ENCODE results near the gene FAM184A. TPM values are rescaled to one million over a fixed set of nuclear protein-coding genes. Genes with fewer than 3 reads are reported as not detected.

The FAM184A gene
- total RNA-seq, 1 experiment from 2014 or later, result 13.3 TPM

- CTCF ChIA-PET, result interaction anchor here (1.3 kb wide), 1 partner anchor 157 kb away, joined by 4 read pairs; no protein-coding TSS in a partner anchor
- Mint-ChIP-seq H3K27ac (no peak overlapping the region), H3K9me3 (peaks cover 18% of the 10 kb centered on the region), H3K4me1 (no peaks in the 10 kb centered on the region), H3K27me3 (ENCODE audit: low read depth) (no peaks in the 10 kb centered on the region), H3K4me3 (no peak overlapping the region), H3K36me3 (no peaks in the 10 kb centered on the region; the same call in 1 of the 2 replicates)
- DNase-seq (ENCODE audit: low spot score) (no peak), ATAC-seq (no peak)
- TF ChIP-seq ZNF512 (CRISPR knock-in tag; IDR thresholded peaks at IDR 0.05; ENCODE audit: borderline replicate concordance) (no peak), NFE2L1 (CRISPR knock-in tag; IDR thresholded peaks at IDR 0.05) (no peak), EMX1 (CRISPR knock-in tag; IDR thresholded peaks at IDR 0.05) (no peak), SMAD3 (CRISPR knock-in tag; IDR thresholded peaks at IDR 0.05; ENCODE audit: borderline replicate concordance) (no peak), AFF4 (CRISPR knock-in tag; IDR thresholded peaks at IDR 0.05; ENCODE audit: borderline replicate concordance) (no peak), GTF2I (CRISPR knock-in tag; conservative IDR thresholded peaks at IDR 0.05) (no peak)
- TF ChIP-seq, protein P1, sequence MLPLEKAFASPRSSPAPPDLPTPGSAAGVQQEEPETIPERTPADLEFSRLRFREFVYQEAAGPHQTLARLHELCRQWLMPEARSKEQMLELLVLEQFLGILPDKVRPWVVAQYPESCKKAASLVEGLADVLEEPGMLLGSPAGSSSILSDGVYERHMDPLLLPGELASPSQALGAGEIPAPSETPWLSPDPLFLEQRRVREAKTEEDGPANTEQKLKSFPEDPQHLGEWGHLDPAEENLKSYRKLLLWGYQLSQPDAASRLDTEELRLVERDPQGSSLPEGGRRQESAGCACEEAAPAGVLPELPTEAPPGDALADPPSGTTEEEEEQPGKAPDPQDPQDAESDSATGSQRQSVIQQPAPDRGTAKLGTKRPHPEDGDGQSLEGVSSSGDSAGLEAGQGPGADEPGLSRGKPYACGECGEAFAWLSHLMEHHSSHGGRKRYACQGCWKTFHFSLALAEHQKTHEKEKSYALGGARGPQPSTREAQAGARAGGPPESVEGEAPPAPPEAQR (CRISPR knock-in tag; IDR thresholded peaks at IDR 0.05), result no peak
- TF ChIP-seq, protein P2, sequence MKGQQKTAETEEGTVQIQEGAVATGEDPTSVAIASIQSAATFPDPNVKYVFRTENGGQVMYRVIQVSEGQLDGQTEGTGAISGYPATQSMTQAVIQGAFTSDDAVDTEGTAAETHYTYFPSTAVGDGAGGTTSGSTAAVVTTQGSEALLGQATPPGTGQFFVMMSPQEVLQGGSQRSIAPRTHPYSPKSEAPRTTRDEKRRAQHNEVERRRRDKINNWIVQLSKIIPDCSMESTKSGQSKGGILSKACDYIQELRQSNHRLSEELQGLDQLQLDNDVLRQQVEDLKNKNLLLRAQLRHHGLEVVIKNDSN (CRISPR knock-in tag; IDR thresholded peaks at IDR 0.05), result no peak
- POLR2A ChIA-PET, result no interaction called here
Measured at GRCh38 chr6:118953391-118953790, 125.1 kb downstream of the FAM184A start.

DNA sequence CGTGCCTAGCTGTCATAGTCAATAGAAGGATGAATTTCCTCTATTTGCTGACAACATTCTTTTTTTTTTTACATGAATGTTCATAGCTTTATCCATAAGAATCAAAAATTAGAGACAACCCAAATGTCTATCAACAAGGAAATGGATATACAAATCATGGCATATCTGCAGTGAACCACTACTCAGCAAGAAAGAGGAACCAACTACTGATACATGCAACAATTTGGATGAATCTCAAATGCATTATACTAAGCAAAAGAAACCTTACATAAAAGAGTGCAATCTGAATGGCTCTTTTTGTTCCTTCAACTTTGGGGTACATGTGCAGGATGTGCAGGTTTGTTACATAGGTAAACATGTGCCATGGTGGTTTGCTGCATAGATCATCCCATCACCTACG, 125.8 kb downstream of the FAM184A start:
- TF ChIP-seq ZNF138 (CRISPR knock-in tag; conservative IDR thresholded peaks at IDR 0.05) (no peak), ELF4 (CRISPR knock-in tag; IDR thresholded peaks at IDR 0.05; ENCODE audit: low read depth) (no peak), USF2 (CRISPR knock-in tag; IDR thresholded peaks at IDR 0.05) (no peak), E2F4 (CRISPR knock-in tag; IDR thresholded peaks at IDR 0.05; ENCODE audit: borderline replicate concordance, low read depth) (no peak), ZNF219 (CRISPR knock-in tag; IDR thresholded peaks at IDR 0.05; ENCODE audit: borderline replicate concordance) (no peak), SMAD3 (CRISPR knock-in tag; IDR thresholded peaks at IDR 0.05; ENCODE audit: borderline replicate concordance) (no peak), SP1 (CRISPR knock-in tag; conservative IDR thresholded peaks at IDR 0.05) (no peak), PRDM15 (CRISPR knock-in tag; IDR thresholded peaks at IDR 0.05) (no peak), FOXJ3 (CRISPR knock-in tag; IDR thresholded peaks at IDR 0.05; ENCODE audit: borderline replicate concordance) (no peak)
- TF ChIP-seq, protein P3, sequence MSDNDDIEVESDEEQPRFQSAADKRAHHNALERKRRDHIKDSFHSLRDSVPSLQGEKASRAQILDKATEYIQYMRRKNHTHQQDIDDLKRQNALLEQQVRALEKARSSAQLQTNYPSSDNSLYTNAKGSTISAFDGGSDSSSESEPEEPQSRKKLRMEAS (CRISPR knock-in tag; IDR thresholded peaks at IDR 0.05), result no peak
- ChIA-PET CTCF (interaction anchor here (1.3 kb wide), 1 partner anchor 157 kb away, joined by 4 read pairs; no protein-coding TSS in a partner anchor), POLR2A (no interaction called here)
- ATAC-seq (no peak), DNase-seq (ENCODE audit: low spot score) (no peak)
- H3K27ac Mint-ChIP-seq, result no peak overlapping the region
- no peaks in the 10 kb centered on the region for H3K27me3 Mint-ChIP-seq (ENCODE audit: low read depth)
- H3K36me3 Mint-ChIP-seq, result no peaks in the 10 kb centered on the region; the same call in 1 of the 2 replicates
- H3K4me1 Mint-ChIP-seq, result no peaks in the 10 kb centered on the region
- H3K4me3 Mint-ChIP-seq, result no peak overlapping the region
- peaks cover 18% of the 10 kb centered on the region for H3K9me3 Mint-ChIP-seq

Measured in WTC11 (cell line).